ENCODE measurements around the gene PPP6R2. TPM values are rescaled to one million over a fixed set of nuclear protein-coding genes. Genes with fewer than 3 reads are reported as not detected.

PPP6R2 gene
- total and polyA plus RNA-seq, 9 of the 15 experiments (the other 6 are each of a cell fraction or from before 2014, with no cell fraction given): 0.32 to 39.8 (median 21.4) TPM

DNA sequence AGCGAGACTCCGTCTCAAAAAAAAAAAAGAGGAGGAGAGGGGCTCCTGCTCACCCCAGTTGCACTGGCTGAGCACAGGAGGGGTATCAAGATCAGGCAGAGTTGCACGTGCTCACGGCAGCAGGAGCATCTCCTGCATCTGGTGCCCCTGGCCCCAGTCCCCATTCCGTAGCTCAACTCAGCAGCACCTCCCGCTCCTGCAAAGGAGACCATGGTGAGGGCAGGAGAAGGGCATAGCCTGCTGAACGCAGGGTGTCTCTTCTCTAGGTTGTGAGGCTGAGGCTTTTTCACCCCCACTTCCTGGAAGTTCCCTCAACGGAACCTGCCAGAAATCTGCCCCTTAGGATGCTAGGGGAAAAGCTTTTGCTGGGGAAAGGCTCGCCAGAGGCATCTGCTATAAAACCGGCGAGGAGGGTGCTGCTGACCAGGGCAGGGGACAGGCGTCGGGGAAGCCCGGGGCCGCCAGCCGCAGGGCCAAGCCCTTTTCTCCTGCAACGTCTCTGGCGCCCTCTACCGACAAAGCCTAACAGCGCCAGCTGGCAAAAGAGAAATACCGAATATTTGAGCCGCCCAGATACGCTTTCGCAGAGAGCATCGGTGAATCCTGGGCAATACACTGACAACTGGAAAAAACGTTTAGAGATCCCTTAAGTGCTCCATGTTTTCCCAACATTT lies 1.0 kb upstream of the PPP6R2 start:
- peak overlapping the region; percentile 38 to 80 for H3K9ac ChIP-seq (ENCODE audit: insufficient read depth in 1 of 2, low read depth in 2 of 2, low read length in 2 of 2)
- peaks cover 3 to 56% of the 10 kb centered on the region in 2 experiments; a peak in 4 of 5 replicates for H3K4me1 ChIP-seq (replicated peaks in 1 of 2; ENCODE audit: control insufficient read depth in 2 of 2, insufficient read depth in 2 of 2, low read length in 2 of 2)
- FAIRE-seq (peak; percentile 44), ATAC-seq (peak; percentile 89), DNase-seq (ENCODE audit: extremely low read depth in 1 of 4, low spot score in 3 of 4) (peak; percentile 58 to 89 (median 64))
- peak overlapping the region; percentile 85 for H3K4me2 ChIP-seq (ENCODE audit: insufficient read depth, low read length)
- peaks cover 10% of the 10 kb centered on the region; the same call in 2 of the 3 replicates for H3K36me3 ChIP-seq (ENCODE audit: control insufficient read depth, insufficient read depth, low read length)
- intact Hi-C loops (cut with micrococcal nuclease): loop anchor here (1.0 to 10.0 kb wide), 3 partner anchors 67 to 197 kb away; no protein-coding TSS in a partner anchor
- ChIA-PET POLR2A (interaction anchor here (0.6 to 1.4 kb wide), 5 partner anchors 10 to 91 kb away, joined by 3 to 5 read pairs (median 4); partner anchors contain the start of gene HDAC10), CTCF (ENCODE audit: low intra/inter-chr PET ratio) (interaction anchor here (0.6 to 2.1 kb wide), 7 partner anchors 15 to 192 kb away, joined by 3 to 8 read pairs (median 3); partner anchors contain the start of gene DENND6B)
- H2AFZ ChIP-seq (ENCODE audit: low read depth, low read length): 0 out of 2 replicates have a peak overlapping the region, but pooled peaks have one; percentile 86
- peaks cover 47% of the 10 kb centered on the region for H3K79me2 ChIP-seq (ENCODE audit: control insufficient read depth, insufficient read depth, low read length)
- peaks cover 4% of the 10 kb centered on the region for H3K9me1 ChIP-seq (ENCODE audit: control insufficient read depth, insufficient read depth, low read length)
- H3K27me3 ChIP-seq (ENCODE audit: control insufficient read depth in 2 of 2, insufficient read depth in 2 of 2, low read length in 2 of 2): no peaks in the 10 kb centered on the region
- H3K9me3 ChIP-seq (replicated peaks; ENCODE audit: control insufficient read depth, insufficient read depth, low read depth, low read length): 0 out of 2 replicates have a peak, but pooled peaks cover 2% of the 10 kb centered on the region
- in situ Hi-C loops (cut with MboI): loop anchor here (5.0 kb wide), 1 partner anchor 100 kb away; no protein-coding TSS in a partner anchor
- peak overlapping the region; percentile 77 for H3K4me3 ChIP-seq
- H3K27ac ChIP-seq (ENCODE audit: extremely low read depth, low read depth, low read length): peak overlapping the region; percentile 86
- no TSS peak for BruUV-seq (replicated peaks)
- peaks cover under 1% of the 10 kb centered on the region; the same call in 1 of the 2 replicates for H4K20me1 ChIP-seq (replicated peaks; ENCODE audit: control insufficient read depth, insufficient read depth, low read length)
- WGBS (ENCODE audit: insufficient coverage, low coverage, missing lambda C conversion rate): 2% methylated on average over 22 of the region's 26 CpGs
- TF ChIP-seq, protein P1, sequence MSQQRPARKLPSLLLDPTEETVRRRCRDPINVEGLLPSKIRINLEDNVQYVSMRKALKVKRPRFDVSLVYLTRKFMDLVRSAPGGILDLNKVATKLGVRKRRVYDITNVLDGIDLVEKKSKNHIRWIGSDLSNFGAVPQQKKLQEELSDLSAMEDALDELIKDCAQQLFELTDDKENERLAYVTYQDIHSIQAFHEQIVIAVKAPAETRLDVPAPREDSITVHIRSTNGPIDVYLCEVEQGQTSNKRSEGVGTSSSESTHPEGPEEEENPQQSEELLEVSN (IDR thresholded peaks at IDR 0.05; ENCODE audit: borderline replicate concordance in 1 of 2, extremely low read depth in 1 of 2, insufficient read depth in 1 of 2, insufficient read length in 1 of 2, low read depth in 1 of 2, low read length in 1 of 2, poor library complexity in 1 of 2, severe bottlenecking in 1 of 2): peak in 1 of 2 experiments; percentile 20
- TF ChIP-seq JUND (IDR thresholded peaks at IDR 0.05; ENCODE audit: borderline replicate concordance, low read depth, low read length) (0 out of 2 replicates have a peak, but pooled peaks have one; percentile 9), JUND (tag; IDR thresholded peaks at IDR 0.05; ENCODE audit: borderline replicate concordance, low read depth, low read length) (no peak), POLR3A (IDR thresholded peaks at IDR 0.05; ENCODE audit: borderline replicate concordance, extremely low read depth, insufficient read depth, insufficient read length) (no peak), ZNF740 (CRISPR knock-in tag; IDR thresholded peaks at IDR 0.05) (0 out of 2 replicates have a peak, but pooled peaks have one; percentile 80), ZNF740 (tag; IDR thresholded peaks at IDR 0.05) (no peak), ZNF644 (tag; IDR thresholded peaks at IDR 0.05; ENCODE audit: low read depth) (no peak), KDM5B (IDR thresholded peaks at IDR 0.05; ENCODE audit: insufficient replicate concordance, low read depth, low read length) (no peak), RAD51 (IDR thresholded peaks at IDR 0.05; ENCODE audit: borderline replicate concordance, low read depth) (no peak), TEAD4 (IDR thresholded peaks at IDR 0.05; ENCODE audit: low read length) (peak; percentile 25; the same call in 1 of the 2 replicates), TEAD4 (CRISPR knock-in tag; IDR thresholded peaks at IDR 0.05; ENCODE audit: borderline replicate concordance) (no peak), ZEB2 (IDR thresholded peaks at IDR 0.05) (no peak), SAFB (IDR thresholded peaks at IDR 0.05; ENCODE audit: borderline replicate concordance, low read depth, low read length) (no peak), CREB1 (IDR thresholded peaks at IDR 0.05) (no peak), CREB1 (CRISPR knock-in tag; IDR thresholded peaks at IDR 0.05) (0 out of 2 replicates have a peak, but pooled peaks have one; percentile 16), NR2C2 (CRISPR knock-in tag; IDR thresholded peaks at IDR 0.05) (no peak), NR2C2 (tag; IDR thresholded peaks at IDR 0.05) (no peak)
- TF ChIP-seq, protein P2, sequence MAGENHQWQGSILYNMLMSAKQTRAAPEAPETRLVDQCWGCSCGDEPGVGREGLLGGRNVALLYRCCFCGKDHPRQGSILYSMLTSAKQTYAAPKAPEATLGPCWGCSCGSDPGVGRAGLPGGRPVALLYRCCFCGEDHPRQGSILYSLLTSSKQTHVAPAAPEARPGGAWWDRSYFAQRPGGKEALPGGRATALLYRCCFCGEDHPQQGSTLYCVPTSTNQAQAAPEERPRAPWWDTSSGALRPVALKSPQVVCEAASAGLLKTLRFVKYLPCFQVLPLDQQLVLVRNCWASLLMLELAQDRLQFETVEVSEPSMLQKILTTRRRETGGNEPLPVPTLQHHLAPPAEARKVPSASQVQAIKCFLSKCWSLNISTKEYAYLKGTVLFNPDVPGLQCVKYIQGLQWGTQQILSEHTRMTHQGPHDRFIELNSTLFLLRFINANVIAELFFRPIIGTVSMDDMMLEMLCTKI (IDR thresholded peaks at IDR 0.05; ENCODE audit: partially characterized antibody): no peak
